GM23338 (cell line): ENCODE measurements around the gene ZNF749. TPM values are rescaled to one million over a fixed set of nuclear protein-coding genes. Genes with fewer than 3 reads are reported as not detected.

ENCODE experiments used
- polyA plus RNA-seq: library from polyadenylated mRNA; unstranded; fragments of >200 nt; fragmentation: Nextera tagmentation; extraction: Ambion mirVana; gene quantifications from 2 replicates; pipeline ENCODE4 v1.2.1, GENCODE V29; 2016
- small RNA-seq: library from RNA; depleted of rRNA; stranded (forward); fragments of <200 nt; gene quantifications from one replicate; pipeline ENCODE3, GENCODE V24; 2014; ENCODE audit warnings: low replicate concordance
- total RNA-seq: library from RNA; depleted of rRNA; stranded (reverse); fragments of >200 nt; shearing (Covaris generic); gene quantifications from 2 replicates; pipeline ENCODE4 v1.2.3, GENCODE V29; 2014; rRNA removed

ZNF749 gene
- total and polyA plus RNA-seq, 2 experiments from 2014 or later: 26.4 to 30.1 TPM

Small RNAs within 50 kb of the gene (small RNA-seq; reads per million reads assigned to genes)
- not detected for gene VN1R107P

Other genes starting within 250 kb of the ZNF749 start
- gene ZNF264, start 243.8 kb upstream of the ZNF749 start, total RNA-seq: 15.5 and 25.9 TPM in 2 replicates
- 3.4 and 4.0 TPM in 2 replicates for gene ZNF264, start 243.8 kb upstream of the ZNF749 start, polyA plus RNA-seq
- 2.4 and 6.7 TPM in 2 replicates for gene AURKC, start 204.3 kb upstream of the ZNF749 start, total RNA-seq
- 3.2 and 4.9 TPM in 2 replicates for gene AURKC, start 204.3 kb upstream of the ZNF749 start, polyA plus RNA-seq
- 18.5 and 19.0 TPM in 2 replicates for gene ZNF805, start 194.7 kb upstream of the ZNF749 start, total RNA-seq
- 1.3 and 1.7 TPM in 2 replicates for gene ZNF805, start 194.7 kb upstream of the ZNF749 start, polyA plus RNA-seq
- 79.6 and 81.7 TPM in 2 replicates for gene ZNF460, start 154.8 kb upstream of the ZNF749 start, total RNA-seq
- 3.0 and 3.4 TPM in 2 replicates for gene ZNF460, start 154.8 kb upstream of the ZNF749 start, polyA plus RNA-seq
- gene ZNF543, start 114.9 kb upstream of the ZNF749 start, total RNA-seq: 10.3 and 12.6 TPM in 2 replicates
- 2.4 and 3.1 TPM in 2 replicates for gene ZNF543, start 114.9 kb upstream of the ZNF749 start, polyA plus RNA-seq
- 10.1 and 12.4 TPM in 2 replicates for gene ZNF304, start 84.1 kb upstream of the ZNF749 start, total RNA-seq
- gene ZNF304, start 84.1 kb upstream of the ZNF749 start, polyA plus RNA-seq: 2.7 and 3.5 TPM in 2 replicates
- 17.1 and 24.1 TPM in 2 replicates for gene TRAPPC2B, start 71.8 kb upstream of the ZNF749 start, total RNA-seq
- 55.2 and 60.5 TPM in 2 replicates for gene TRAPPC2B, start 71.8 kb upstream of the ZNF749 start, polyA plus RNA-seq
- 4.9 and 5.1 TPM in 2 replicates for gene ZNF547, start 71.8 kb upstream of the ZNF749 start, total RNA-seq
- 0.71 and 1.1 TPM in 2 replicates for gene ZNF547, start 71.8 kb upstream of the ZNF749 start, polyA plus RNA-seq
- gene ZNF548, start 45.5 kb upstream of the ZNF749 start, total RNA-seq: 7.4 and 9.8 TPM in 2 replicates
- gene ZNF548, start 45.5 kb upstream of the ZNF749 start, polyA plus RNA-seq: 1.9 and 2.4 TPM in 2 replicates
- 10.7 and 15.0 TPM in 2 replicates for gene ZNF17, start 24.2 kb upstream of the ZNF749 start, total RNA-seq
- gene ZNF17, start 24.2 kb upstream of the ZNF749 start, polyA plus RNA-seq: 1.1 and 2.6 TPM in 2 replicates
- gene VN1R1, start 21.8 kb downstream of the ZNF749 start, total RNA-seq: 1.5 and 2.7 TPM in 2 replicates
- 0.54 and 1.2 TPM in 2 replicates for gene VN1R1, start 21.8 kb downstream of the ZNF749 start, polyA plus RNA-seq
- 27.7 and 28.0 TPM in 2 replicates for gene ZNF772, start 42.2 kb downstream of the ZNF749 start, total RNA-seq
- 2.5 and 3.5 TPM in 2 replicates for gene ZNF772, start 42.2 kb downstream of the ZNF749 start, polyA plus RNA-seq
- gene ZNF419, start 52.4 kb downstream of the ZNF749 start, total RNA-seq: 11.0 and 22.4 TPM in 2 replicates
- 4.7 and 5.4 TPM in 2 replicates for gene ZNF419, start 52.4 kb downstream of the ZNF749 start, polyA plus RNA-seq
- gene ZNF773, start 64.6 kb downstream of the ZNF749 start, total RNA-seq: 3.8 and 12.9 TPM in 2 replicates
- 4.1 and 4.2 TPM in 2 replicates for gene ZNF773, start 64.6 kb downstream of the ZNF749 start, polyA plus RNA-seq
- 10.2 and 11.6 TPM in 2 replicates for gene ZNF549, start 92.0 kb downstream of the ZNF749 start, total RNA-seq
- 3.5 and 4.3 TPM in 2 replicates for gene ZNF549, start 92.0 kb downstream of the ZNF749 start, polyA plus RNA-seq
- gene ZNF550, start 124.5 kb downstream of the ZNF749 start, total RNA-seq: 13.1 and 14.7 TPM in 2 replicates
- gene ZNF550, start 124.5 kb downstream of the ZNF749 start, polyA plus RNA-seq: 4.6 and 5.7 TPM in 2 replicates
- gene ZNF416, start 143.6 kb downstream of the ZNF749 start, total RNA-seq: 8.6 and 11.9 TPM in 2 replicates
- gene ZNF416, start 143.6 kb downstream of the ZNF749 start, polyA plus RNA-seq: 3.3 and 4.3 TPM in 2 replicates
- 33.9 and 40.5 TPM in 2 replicates for gene ZIK1, start 148.8 kb downstream of the ZNF749 start, total RNA-seq
- gene ZIK1, start 148.8 kb downstream of the ZNF749 start, polyA plus RNA-seq: 7.7 and 10.3 TPM in 2 replicates
- 8.4 and 11.2 TPM in 2 replicates for gene ZNF530, start 164.6 kb downstream of the ZNF749 start, total RNA-seq
- 3.3 and 4.4 TPM in 2 replicates for gene ZNF530, start 164.6 kb downstream of the ZNF749 start, polyA plus RNA-seq
- gene ZNF134, start 178.9 kb downstream of the ZNF749 start, total RNA-seq: 55.7 and 79.6 TPM in 2 replicates
- gene ZNF134, start 178.9 kb downstream of the ZNF749 start, polyA plus RNA-seq: 13.1 and 14.6 TPM in 2 replicates
- gene ZNF211, start 197.8 kb downstream of the ZNF749 start, total RNA-seq: 13.8 and 14.2 TPM in 2 replicates
- 5.3 and 9.7 TPM in 2 replicates for gene ZNF211, start 197.8 kb downstream of the ZNF749 start, polyA plus RNA-seq
- not detected in 2 replicates for gene ZSCAN4, start 233.6 kb downstream of the ZNF749 start, total RNA-seq
- gene ZSCAN4, start 233.6 kb downstream of the ZNF749 start, polyA plus RNA-seq: not detected in 2 replicates
- gene ZNF551, start 246.7 kb downstream of the ZNF749 start, total RNA-seq: 45.7 and 51.4 TPM in 2 replicates
- gene ZNF551, start 246.7 kb downstream of the ZNF749 start, polyA plus RNA-seq: 7.8 and 8.2 TPM in 2 replicates